Measurements from ENCODE around the gene PRKAR1B.

PRKAR1B gene

GRCh38 chr7:538764-539685 lies 188.1 kb downstream of the PRKAR1B start:
- no peak for DNase-seq
- H3K27ac Mint-ChIP-seq: no peak overlapping the region
- no peak for ATAC-seq

GRCh38 chr7:537911-538634 lies 189.0 kb downstream of the PRKAR1B start:
- Mint-ChIP-seq H3K9me3 (no peaks in the 10 kb centered on the region), H3K36me3 (ENCODE audit: low read depth) (no peaks in the 10 kb centered on the region), H3K27ac (no peak overlapping the region), H3K4me3 (no peak overlapping the region), H3K4me1 (peaks cover 9% of the 10 kb centered on the region), H3K27me3 (peaks cover 3% of the 10 kb centered on the region)
- ATAC-seq: no peak
- no peak for DNase-seq

More at GRCh38 chr7:538764-539685, 188.1 kb downstream of the PRKAR1B start:
- no peaks in the 10 kb centered on the region for H3K27me3 Mint-ChIP-seq
- H3K4me3 Mint-ChIP-seq: no peak overlapping the region
- H3K4me1 Mint-ChIP-seq: peaks cover 11% of the 10 kb centered on the region
- H3K36me3 Mint-ChIP-seq (ENCODE audit: low read depth): no peaks in the 10 kb centered on the region
- H3K9me3 Mint-ChIP-seq: no peaks in the 10 kb centered on the region

DNA sequence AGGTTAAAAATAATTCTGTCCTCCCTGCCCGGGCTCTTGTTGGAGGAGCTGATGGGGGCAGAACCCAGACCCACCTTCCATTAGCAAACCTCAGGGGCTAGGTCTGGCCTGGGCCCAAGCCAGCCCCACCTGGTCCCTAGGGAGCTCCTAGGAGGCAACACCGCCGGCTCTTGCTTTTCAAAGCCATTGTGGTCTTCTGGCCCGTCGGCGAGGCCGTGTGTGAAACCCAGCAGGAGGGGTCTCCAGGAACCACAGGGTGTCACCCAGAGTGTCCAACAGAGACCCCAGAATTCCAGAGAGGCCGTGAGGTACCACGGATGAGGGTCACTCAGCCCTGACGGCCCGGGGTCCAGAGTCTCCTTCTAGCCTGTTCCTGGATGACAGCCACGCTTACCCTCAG lies 190.8 kb downstream of the PRKAR1B start:
- Mint-ChIP-seq H3K27me3 (peaks cover 3% of the 10 kb centered on the region), H3K9me3 (no peaks in the 10 kb centered on the region), H3K4me1 (peaks cover 6% of the 10 kb centered on the region), H3K36me3 (ENCODE audit: low read depth) (no peaks in the 10 kb centered on the region), H3K27ac (no peak overlapping the region), H3K4me3 (no peak overlapping the region)
- no peak for ATAC-seq
- DNase-seq: no peak

DNA sequence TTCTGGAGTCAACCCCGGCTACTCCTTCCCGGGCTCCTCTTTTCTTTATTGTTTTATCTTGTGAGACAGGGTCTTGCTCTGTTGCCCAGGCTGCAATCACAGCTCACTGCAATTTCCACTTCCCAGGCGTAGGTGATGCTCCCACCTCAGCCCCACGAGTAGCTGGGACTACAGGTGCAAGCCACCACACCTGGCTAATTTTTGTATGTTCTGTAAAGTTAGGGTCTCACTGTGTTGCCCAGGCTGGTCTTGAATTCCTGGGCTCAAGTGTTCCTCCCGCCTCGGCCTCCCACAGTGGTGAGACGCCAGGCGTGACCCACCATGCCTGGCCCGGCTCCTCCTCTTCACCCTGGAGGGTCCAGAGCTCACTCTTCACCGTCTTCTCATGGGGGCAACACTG lies 192.1 kb downstream of the PRKAR1B start:
- Mint-ChIP-seq H3K36me3 (ENCODE audit: low read depth) (no peaks in the 10 kb centered on the region), H3K27me3 (peaks cover 5% of the 10 kb centered on the region), H3K9me3 (no peaks in the 10 kb centered on the region), H3K4me3 (no peak overlapping the region), H3K4me1 (peaks cover 10% of the 10 kb centered on the region), H3K27ac (no peak overlapping the region)
- ATAC-seq (no peak), DNase-seq (no peak)

- Mint-ChIP-seq H3K4me1 (peaks cover 10% of the 10 kb centered on the region), H3K36me3 (ENCODE audit: low read depth) (no peaks in the 10 kb centered on the region), H3K27ac (no peak overlapping the region), H3K27me3 (peaks cover 5% of the 10 kb centered on the region), H3K4me3 (no peak overlapping the region), H3K9me3 (no peaks in the 10 kb centered on the region)
- DNase-seq: no peak
- ATAC-seq: no peak
Observed at GRCh38 chr7:534075-534474, 193.0 kb downstream of the PRKAR1B start.

GRCh38 chr7:533266-533665 lies 193.8 kb downstream of the PRKAR1B start:
- Mint-ChIP-seq H3K27ac (no peak overlapping the region), H3K4me1 (peaks cover 10% of the 10 kb centered on the region), H3K36me3 (ENCODE audit: low read depth) (no peaks in the 10 kb centered on the region), H3K27me3 (peaks cover 5% of the 10 kb centered on the region), H3K4me3 (no peak overlapping the region), H3K9me3 (no peaks in the 10 kb centered on the region)
- DNase-seq (no peak), ATAC-seq (no peak)

DNA sequence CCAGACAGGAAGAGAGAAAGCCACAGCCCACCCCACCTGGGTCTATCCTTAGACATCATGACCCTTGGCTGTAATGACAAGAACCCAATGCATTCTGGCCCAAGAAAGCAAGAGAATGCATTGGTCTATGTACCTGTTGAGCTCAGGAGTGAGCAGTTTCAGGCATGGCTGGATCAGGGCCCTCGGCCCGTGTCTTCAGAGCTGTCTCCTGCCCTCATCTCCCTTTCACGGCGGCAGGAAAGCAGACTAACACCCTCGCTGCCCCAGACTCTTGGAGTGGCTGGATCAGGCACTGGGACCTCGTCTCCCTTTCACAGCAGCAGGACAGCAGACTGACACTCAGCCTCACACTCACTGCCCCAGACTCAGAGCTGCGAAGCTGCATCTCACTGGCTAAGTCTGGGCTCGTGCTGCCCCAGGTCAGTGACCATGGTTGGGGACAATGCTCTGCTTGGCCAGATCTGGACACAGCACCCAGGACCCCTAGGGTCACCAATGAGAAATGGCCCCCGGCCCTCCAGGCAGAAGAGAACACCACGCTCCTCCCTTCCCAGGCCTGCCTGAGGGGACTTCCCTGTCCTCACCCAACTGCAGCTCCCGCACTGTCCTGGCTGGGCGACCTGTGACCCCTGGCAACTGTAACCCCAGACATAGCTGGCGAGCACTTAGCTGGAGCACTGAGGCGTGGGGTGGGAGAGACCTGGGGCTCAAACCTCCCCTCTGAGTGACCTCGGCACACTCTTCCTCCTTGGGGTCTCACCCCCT lies 194.5 kb downstream of the PRKAR1B start:
- Mint-ChIP-seq H3K36me3 (ENCODE audit: low read depth) (no peaks in the 10 kb centered on the region), H3K27ac (no peak overlapping the region), H3K27me3 (peaks cover 5% of the 10 kb centered on the region), H3K9me3 (no peaks in the 10 kb centered on the region), H3K4me3 (no peak overlapping the region), H3K4me1 (peaks cover 10% of the 10 kb centered on the region)
- DNase-seq: no peak
- ATAC-seq: peak; percentile 3

DNA sequence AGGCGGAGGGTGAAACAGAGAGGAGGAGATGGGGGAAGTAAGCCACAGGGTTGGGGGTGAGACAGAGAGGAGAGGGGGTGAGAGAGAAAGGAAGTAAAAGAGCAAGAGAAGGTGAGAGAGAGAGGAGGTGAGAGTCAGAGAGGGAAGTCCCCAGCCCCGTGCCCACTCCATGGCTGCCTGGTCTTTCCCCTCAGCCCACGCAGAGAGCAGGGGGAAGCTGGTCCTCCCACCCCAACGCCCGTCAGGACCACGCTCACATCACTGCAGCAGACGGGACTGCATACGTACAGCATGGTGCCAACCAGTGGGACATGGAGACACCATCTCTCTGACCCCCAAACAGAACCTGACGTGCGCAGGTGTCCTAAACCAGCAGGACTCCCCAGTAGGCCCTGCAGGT lies 195.3 kb downstream of the PRKAR1B start:
- Mint-ChIP-seq H3K27me3 (peaks cover 7% of the 10 kb centered on the region), H3K36me3 (ENCODE audit: low read depth) (no peaks in the 10 kb centered on the region), H3K4me3 (no peak overlapping the region), H3K4me1 (peaks cover 10% of the 10 kb centered on the region), H3K27ac (no peak overlapping the region), H3K9me3 (no peaks in the 10 kb centered on the region)
- DNase-seq (peak; percentile 36), ATAC-seq (peak; percentile 76)

DNA sequence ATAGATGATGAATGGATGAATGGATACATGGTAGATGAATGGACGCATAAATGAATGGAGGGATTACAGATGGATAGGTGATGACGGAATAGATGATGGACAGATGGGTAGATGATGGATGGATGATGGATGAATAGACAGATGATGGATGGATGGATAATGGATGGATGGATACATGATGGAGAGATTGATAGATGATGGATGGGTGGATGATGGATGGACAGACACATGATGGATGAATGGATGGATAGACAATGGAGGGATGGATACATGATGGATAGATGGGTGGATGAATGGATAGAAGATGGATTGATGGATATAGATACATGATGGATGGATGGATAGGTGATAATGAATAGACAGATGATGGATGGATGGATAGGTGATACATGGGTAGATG lies 198.6 kb downstream of the PRKAR1B start:
- ATAC-seq (no peak), DNase-seq (no peak)
- Mint-ChIP-seq H3K27me3 (peaks cover 20% of the 10 kb centered on the region), H3K4me1 (peaks cover 10% of the 10 kb centered on the region), H3K27ac (no peak overlapping the region), H3K4me3 (no peak overlapping the region), H3K9me3 (no peaks in the 10 kb centered on the region), H3K36me3 (ENCODE audit: low read depth) (no peaks in the 10 kb centered on the region)

DNA sequence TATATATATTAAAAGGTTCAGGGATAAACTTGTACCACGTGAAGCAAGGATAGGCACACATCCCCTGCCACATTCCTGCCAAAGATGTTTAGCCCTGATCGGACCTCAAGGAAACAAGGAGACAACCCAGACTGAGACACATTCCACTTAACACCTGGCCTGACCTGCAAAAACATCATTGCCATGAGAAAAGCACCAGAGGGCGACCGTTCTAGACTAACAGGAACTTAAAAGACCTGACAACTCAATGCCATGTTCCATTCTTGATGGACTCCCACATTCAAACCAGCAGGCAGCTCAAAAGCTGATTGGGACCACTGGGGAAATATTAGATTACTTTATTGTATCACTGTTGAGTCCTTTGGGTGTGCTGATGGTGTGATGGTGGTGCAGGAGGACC lies 199.4 kb downstream of the PRKAR1B start:
- no peak for ATAC-seq
- Mint-ChIP-seq H3K36me3 (ENCODE audit: low read depth) (no peaks in the 10 kb centered on the region), H3K4me1 (peaks cover 10% of the 10 kb centered on the region), H3K27ac (no peak overlapping the region), H3K27me3 (peaks cover 25% of the 10 kb centered on the region), H3K4me3 (no peak overlapping the region), H3K9me3 (no peaks in the 10 kb centered on the region)
- no peak for DNase-seq

DNA sequence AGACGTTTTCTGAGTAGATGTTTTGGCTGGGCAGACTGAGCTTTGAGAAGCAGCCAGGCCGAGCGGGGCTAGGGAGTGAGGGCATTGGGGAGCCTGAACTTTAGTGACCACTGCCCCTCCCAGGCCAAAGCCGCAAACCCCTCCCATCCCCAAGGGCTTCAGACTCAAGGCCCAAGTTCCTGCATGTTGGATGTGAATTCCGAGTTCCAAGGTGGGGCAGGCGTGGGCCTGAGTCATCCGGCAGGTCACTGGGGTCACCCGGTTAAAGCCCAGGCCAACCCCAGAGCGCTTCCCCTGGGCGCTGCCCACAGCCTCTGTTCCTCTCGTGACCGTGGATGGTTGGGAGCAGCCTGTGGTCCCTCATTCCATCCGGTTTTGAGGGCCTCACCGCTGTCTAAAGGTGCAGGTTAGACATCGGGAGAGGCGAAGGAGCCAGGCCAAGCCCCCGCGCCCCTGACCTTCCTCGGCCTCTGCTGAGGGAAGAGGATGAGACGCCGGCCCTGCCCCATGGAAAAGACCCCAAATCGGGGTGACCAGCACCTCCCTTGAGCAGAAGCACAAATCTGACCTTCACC lies 200.5 kb downstream of the PRKAR1B start:
- Mint-ChIP-seq H3K9me3 (no peaks in the 10 kb centered on the region), H3K4me3 (no peak overlapping the region), H3K27me3 (peaks cover 27% of the 10 kb centered on the region), H3K36me3 (ENCODE audit: low read depth) (no peaks in the 10 kb centered on the region), H3K27ac (no peak overlapping the region), H3K4me1 (peaks cover 9% of the 10 kb centered on the region)
- ATAC-seq (no peak), DNase-seq (no peak)

DNA sequence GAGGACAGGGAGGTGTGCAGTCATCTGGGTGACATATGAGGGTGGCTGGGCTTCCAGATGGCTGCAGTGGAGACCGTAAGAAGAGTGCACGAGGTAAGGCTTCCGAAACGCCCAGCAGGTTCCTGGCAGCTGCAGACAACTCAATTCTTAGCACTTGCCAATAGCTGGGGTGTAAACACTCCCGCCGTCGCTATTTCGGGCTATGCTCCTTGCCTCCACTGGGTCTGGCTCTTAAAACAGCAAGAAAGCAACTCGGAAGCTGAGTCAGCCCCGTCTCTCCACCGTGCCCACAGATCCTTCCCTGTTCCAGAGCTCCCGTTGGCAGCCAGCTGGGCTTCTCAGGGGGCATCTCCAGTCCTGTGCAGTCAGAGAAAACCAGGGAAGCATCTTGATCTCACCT lies 201.3 kb downstream of the PRKAR1B start:
- Mint-ChIP-seq H3K4me3 (no peak overlapping the region), H3K36me3 (ENCODE audit: low read depth) (no peaks in the 10 kb centered on the region), H3K27me3 (peaks cover 32% of the 10 kb centered on the region), H3K9me3 (no peaks in the 10 kb centered on the region), H3K4me1 (peaks cover 10% of the 10 kb centered on the region), H3K27ac (no peak overlapping the region)
- ATAC-seq (no peak), DNase-seq (no peak)

- no peak overlapping the region for H3K4me3 Mint-ChIP-seq
- peaks cover 8% of the 10 kb centered on the region for H3K4me1 Mint-ChIP-seq
- peaks cover 30% of the 10 kb centered on the region for H3K27me3 Mint-ChIP-seq
- DNase-seq: no peak
- no peaks in the 10 kb centered on the region for H3K36me3 Mint-ChIP-seq (ENCODE audit: low read depth)
- H3K9me3 Mint-ChIP-seq: no peaks in the 10 kb centered on the region
- no peak for ATAC-seq
- no peak overlapping the region for H3K27ac Mint-ChIP-seq
Observed at GRCh38 chr7:524800-525199, 202.3 kb downstream of the PRKAR1B start.
